Transverse colon (tissue), 4 donors: ENCODE data around the gene TRA2B.

Experiments used
- POLR2AphosphoS5 ChIP-seq, 3 donors: sonication (generic); formaldehyde crosslinking; IDR thresholded peaks; one replicate each; pipeline ENCODE4 v1.6.1; 2016; ENCODE audit warnings: antibody characterized with exemption in 3 of 3
- TF ChIP-seq, protein P1 (sequence below), 5 experiments: fragments of 200-600 bp in 3 of 5; fragments of 450-650 bp in 2 of 5; sonication (generic) in 3 of 5; IDR thresholded peaks; 1 replicate in 2 of 5; 2 replicates in 3 of 5; pipeline ENCODE4 v1.5.1; 2016 to 2017; ENCODE audit warnings: antibody characterized with exemption in 5 of 5, inconsistent platforms in 3 of 5, mild to moderate bottlenecking in 2 of 5, moderate library complexity in 1 of 5

DNA sequence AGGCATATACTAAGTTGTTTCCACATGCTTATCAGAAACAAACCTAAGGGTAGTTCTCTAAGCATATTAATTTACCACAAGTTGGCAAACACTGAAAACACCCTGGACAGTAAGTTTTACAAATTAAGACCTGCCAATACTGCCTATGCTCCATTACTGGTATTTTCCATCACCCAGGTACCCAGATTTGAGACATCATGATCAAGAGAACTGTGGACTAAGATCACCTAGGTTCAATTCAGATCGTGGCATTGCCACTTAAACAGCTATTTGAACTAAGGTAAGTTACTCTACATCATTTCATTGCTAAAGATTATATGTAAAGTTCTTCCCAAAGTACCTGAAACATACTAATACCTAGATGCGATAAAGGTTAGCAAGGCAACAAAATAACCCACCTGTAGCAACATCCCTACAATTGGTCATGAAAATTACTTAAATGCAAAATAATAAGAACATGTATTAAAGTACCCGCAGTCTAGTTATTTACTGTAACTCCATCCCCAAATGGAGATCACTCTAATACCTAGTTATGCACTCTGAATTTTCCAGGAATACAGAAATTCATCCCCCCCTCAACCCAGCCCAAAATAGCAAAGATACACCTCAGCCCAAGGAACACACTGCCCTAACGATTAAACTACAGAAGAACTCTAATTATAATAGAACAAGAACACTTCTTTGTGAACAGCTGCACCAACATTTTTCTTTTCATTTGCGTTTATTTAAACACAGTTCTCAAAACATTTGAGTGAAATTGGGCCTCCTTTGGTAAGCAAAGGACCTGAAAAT lies 21.6 kb downstream of the TRA2B start:
- no peak for TF ChIP-seq POLR2AphosphoS5 (IDR thresholded peaks at IDR 0.05)
- TF ChIP-seq, protein P1, sequence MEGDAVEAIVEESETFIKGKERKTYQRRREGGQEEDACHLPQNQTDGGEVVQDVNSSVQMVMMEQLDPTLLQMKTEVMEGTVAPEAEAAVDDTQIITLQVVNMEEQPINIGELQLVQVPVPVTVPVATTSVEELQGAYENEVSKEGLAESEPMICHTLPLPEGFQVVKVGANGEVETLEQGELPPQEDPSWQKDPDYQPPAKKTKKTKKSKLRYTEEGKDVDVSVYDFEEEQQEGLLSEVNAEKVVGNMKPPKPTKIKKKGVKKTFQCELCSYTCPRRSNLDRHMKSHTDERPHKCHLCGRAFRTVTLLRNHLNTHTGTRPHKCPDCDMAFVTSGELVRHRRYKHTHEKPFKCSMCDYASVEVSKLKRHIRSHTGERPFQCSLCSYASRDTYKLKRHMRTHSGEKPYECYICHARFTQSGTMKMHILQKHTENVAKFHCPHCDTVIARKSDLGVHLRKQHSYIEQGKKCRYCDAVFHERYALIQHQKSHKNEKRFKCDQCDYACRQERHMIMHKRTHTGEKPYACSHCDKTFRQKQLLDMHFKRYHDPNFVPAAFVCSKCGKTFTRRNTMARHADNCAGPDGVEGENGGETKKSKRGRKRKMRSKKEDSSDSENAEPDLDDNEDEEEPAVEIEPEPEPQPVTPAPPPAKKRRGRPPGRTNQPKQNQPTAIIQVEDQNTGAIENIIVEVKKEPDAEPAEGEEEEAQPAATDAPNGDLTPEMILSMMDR (IDR thresholded peaks at IDR 0.05): no peak
